GM19395 (cell line): ENCODE results near the gene C5orf46.
"Not testable (repeated sequence)": the region's sequence is repeated elsewhere in the genome, so short reads cannot be mapped to it uniquely, and the experiment has no call there.

ENCODE experiments used
- ATAC-seq: cut with Tn5 transposase; IDR thresholded peaks from one replicate; pipeline ENCODE4 v1.9.1; 2021; ENCODE audit warnings: mild to moderate bottlenecking, moderate library complexity; ENCODE audit not compliant: unreplicated experiment

The C5orf46 gene

GRCh38 chr5:147906326-147907095, at the start of gene C5orf46:
TSS of gene C5orf46 (minus strand) at chr5:147906538. CDS start at chr5:147906501, 37 bp downstream.
- no peak for ATAC-seq

GRCh38 chr5:147954971-147955370, 48.6 kb upstream of the C5orf46 start:
- ATAC-seq = no peak

GRCh38 chr5:147949711-147950573, 43.6 kb upstream of the C5orf46 start:
- ATAC-seq = peak; percentile 96

- ATAC-seq = not testable (repeated sequence)
These were observed 40.4 kb upstream of the C5orf46 start for GRCh38 chr5:147946658-147947274.

- ATAC-seq = no peak
These were observed 33.2 kb upstream of the C5orf46 start for GRCh38 chr5:147939431-147940114.

- no peak for ATAC-seq
These were observed 28.7 kb upstream of the C5orf46 start for GRCh38 chr5:147935032-147935431.

- peak; percentile 84 for ATAC-seq
These were observed 24.4 kb upstream of the C5orf46 start for GRCh38 chr5:147930769-147931168.

GRCh38 chr5:147927901-147928300, 21.6 kb upstream of the C5orf46 start:
- ATAC-seq = no peak

GRCh38 chr5:147925020-147925419, 18.7 kb upstream of the C5orf46 start:
- no peak for ATAC-seq

GRCh38 chr5:147921136-147921535, 14.8 kb upstream of the C5orf46 start:
- ATAC-seq = no peak

- ATAC-seq = no peak
These were observed 14.2 kb upstream of the C5orf46 start for GRCh38 chr5:147920420-147921030.

- no peak for ATAC-seq
These were observed 12.6 kb upstream of the C5orf46 start for GRCh38 chr5:147918899-147919298.

- ATAC-seq = no peak
These were observed 11.9 kb upstream of the C5orf46 start for GRCh38 chr5:147918101-147918685.

- no peak for ATAC-seq
These were observed 7.4 kb upstream of the C5orf46 start for GRCh38 chr5:147913786-147914185.

- ATAC-seq = no peak
These were observed 5.7 kb upstream of the C5orf46 start for GRCh38 chr5:147912011-147912410.

GRCh38 chr5:147911427-147911826, 5.1 kb upstream of the C5orf46 start:
- ATAC-seq = no peak

- ATAC-seq = no peak
These were observed 2.2 kb downstream of the C5orf46 start for GRCh38 chr5:147904110-147904509.

GRCh38 chr5:147902609-147903115, 3.7 kb downstream of the C5orf46 start:
- ATAC-seq = no peak

GRCh38 chr5:147901599-147902039, 4.7 kb downstream of the C5orf46 start:
- ATAC-seq = no peak

- no peak for ATAC-seq
These were observed 7.4 kb downstream of the C5orf46 start for GRCh38 chr5:147898875-147899401.
